Transverse colon (tissue), 4 donors: ENCODE results near the gene THADA. TPM values are rescaled to one million over a fixed set of nuclear protein-coding genes. Genes with fewer than 3 reads are reported as not detected.
A peak's percentile ranks its signal among the peaks of the same experiment; 100 is the strongest.

ENCODE experiments used
- DNase-seq: peaks from one replicate; pipeline ENCODE4 v3.0.0-alpha.2; 2019
- H3K27ac ChIP-seq, 4 donors: fragments of 200-600 bp; sonication (generic); 2 replicates each; pipeline ENCODE4 v1.5.1; 2016 to 2018; ENCODE audit warnings: inconsistent platforms in 4 of 4
- H3K27me3 ChIP-seq: fragments of 200-600 bp; sonication (generic); 2 replicates; pipeline ENCODE4 v1.5.1; 2017; ENCODE audit warnings: inconsistent platforms
- H3K36me3 ChIP-seq, 4 donors: fragments of 200-600 bp; sonication (generic); 2 replicates each; pipeline ENCODE4 v1.5.1; 2017 to 2019; ENCODE audit warnings: inconsistent platforms in 4 of 4
- H3K4me1 ChIP-seq, 4 donors: fragments of 200-600 bp; sonication (generic); 2 replicates each; pipeline ENCODE4 v1.5.1; 2017 to 2020; ENCODE audit warnings: inconsistent platforms in 4 of 4
- H3K4me3 ChIP-seq, 4 donors: fragments of 200-600 bp; sonication (generic); 1 replicate in 1 of 4; 2 replicates in 3 of 4; pipeline versions ENCODE4 v1.5.1 to v1.6.1; 2017 to 2019; ENCODE audit warnings: inconsistent platforms in 4 of 4
- H3K9me3 ChIP-seq, 2 donors: fragments of 200-600 bp; sonication (generic); 2 replicates each; pipeline ENCODE4 v1.5.1; 2017 to 2019; ENCODE audit warnings: inconsistent platforms in 2 of 2
- EP300 ChIP-seq: sonication (generic); formaldehyde crosslinking; IDR thresholded peaks from one replicate; pipeline ENCODE4 v1.6.1; 2017; ENCODE audit warnings: antibody characterized with exemption, low read depth
- POLR2A ChIP-seq: fragments of 450-650 bp; IDR thresholded peaks from one replicate; pipeline ENCODE4 v1.6.1; 2016; ENCODE audit warnings: antibody characterized with exemption, mild to moderate bottlenecking, moderate library complexity
- POLR2AphosphoS5 ChIP-seq, 3 donors: sonication (generic); formaldehyde crosslinking; IDR thresholded peaks; one replicate each; pipeline ENCODE4 v1.6.1; 2016; ENCODE audit warnings: antibody characterized with exemption in 3 of 3
- WGBS, 2 donors: methylation state at CpG; one replicate each; pipeline ENCODE4 v1.1.5; 2018; ENCODE audit warnings: low coverage in 1 of 2; 5-methylcytosine and 5-hydroxymethylcytosine counted together
- in situ Hi-C, 4 donors: fragments of 200-750 bp; cut with MboI; loops; one replicate each; pipeline versions ENCODE4 v1.15.0 to v1.15.1; 2017; ENCODE audit warnings: low sequenced_read_pairs in 3 of 4, low pct_ligation_motif_present in 1 of 4, low pct_unique_long_range_greater_than_20kb in 1 of 4
- intact Hi-C: fragments of 100-400 bp; cut with DNase I; formaldehyde crosslinking; loops from one replicate; pipeline ENCODE4 v1.15.1; 2023; ENCODE audit warnings: low total_unique reads
- total RNA-seq, 4 donors: library from RNA; depleted of rRNA; stranded (reverse); fragments of >200 nt; gene quantifications; one replicate each; pipeline ENCODE4 v1.1.0, GENCODE V29; 2016
- TF ChIP-seq, protein P1 (sequence below), 5 experiments: fragments of 200-600 bp in 3 of 5; fragments of 450-650 bp in 2 of 5; sonication (generic) in 3 of 5; IDR thresholded peaks; 1 replicate in 2 of 5; 2 replicates in 3 of 5; pipeline ENCODE4 v1.5.1; 2016 to 2017; ENCODE audit warnings: antibody characterized with exemption in 5 of 5, inconsistent platforms in 3 of 5, mild to moderate bottlenecking in 2 of 5, moderate library complexity in 1 of 5

The THADA gene
- total RNA-seq, 4 donors from 2014 or later = 21.7 to 78.6 (median 28.1) TPM

DNA sequence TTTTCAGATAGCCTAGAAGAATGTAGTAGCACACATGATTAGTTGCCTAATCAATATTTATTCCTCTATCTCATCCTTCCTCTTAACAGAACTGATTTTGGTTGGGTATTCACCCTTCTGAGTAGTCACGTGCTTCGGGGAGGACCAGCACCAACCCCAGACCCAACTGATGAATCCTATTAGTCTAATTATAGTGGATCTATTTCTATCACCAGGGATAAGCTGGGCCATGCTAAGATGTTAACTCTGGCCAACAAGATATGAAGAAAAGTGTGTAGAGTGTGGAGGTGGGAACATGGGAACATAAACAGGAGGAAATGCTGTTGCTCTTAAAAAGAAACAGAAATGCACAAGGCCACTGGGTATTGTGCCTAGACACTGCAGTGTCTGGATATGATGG is 119.9 kb downstream of the THADA start:
- no peak for DNase-seq
- Histone ChIP-seq H3K4me1 (peaks cover 0 to 8% (median 0%) of the 10 kb centered on the region in 4 donors), H3K36me3 (no peaks in the 10 kb centered on the region), H3K9me3 (no peaks in the 10 kb centered on the region), H3K27me3 (no peaks in the 10 kb centered on the region), H3K4me3 (no peak overlapping the region), H3K27ac (no peak overlapping the region)
- intact Hi-C loops = loop anchor here (10.0 kb wide), 1 partner anchor 81 kb away; no protein-coding TSS in a partner anchor
- TF ChIP-seq POLR2A = no peak
- TF ChIP-seq EP300 = no peak
- TF ChIP-seq POLR2AphosphoS5 (IDR thresholded peaks at IDR 0.05) = no peak
- WGBS, 2 donors = 91 to 100% methylated on average over 2 of the region's 2 CpGs
- in situ Hi-C loops = loop anchor here in 2 of 4 donors (25.0 kb wide), 3 partner anchors 364 to 639 kb away; no protein-coding TSS in a partner anchor

DNA sequence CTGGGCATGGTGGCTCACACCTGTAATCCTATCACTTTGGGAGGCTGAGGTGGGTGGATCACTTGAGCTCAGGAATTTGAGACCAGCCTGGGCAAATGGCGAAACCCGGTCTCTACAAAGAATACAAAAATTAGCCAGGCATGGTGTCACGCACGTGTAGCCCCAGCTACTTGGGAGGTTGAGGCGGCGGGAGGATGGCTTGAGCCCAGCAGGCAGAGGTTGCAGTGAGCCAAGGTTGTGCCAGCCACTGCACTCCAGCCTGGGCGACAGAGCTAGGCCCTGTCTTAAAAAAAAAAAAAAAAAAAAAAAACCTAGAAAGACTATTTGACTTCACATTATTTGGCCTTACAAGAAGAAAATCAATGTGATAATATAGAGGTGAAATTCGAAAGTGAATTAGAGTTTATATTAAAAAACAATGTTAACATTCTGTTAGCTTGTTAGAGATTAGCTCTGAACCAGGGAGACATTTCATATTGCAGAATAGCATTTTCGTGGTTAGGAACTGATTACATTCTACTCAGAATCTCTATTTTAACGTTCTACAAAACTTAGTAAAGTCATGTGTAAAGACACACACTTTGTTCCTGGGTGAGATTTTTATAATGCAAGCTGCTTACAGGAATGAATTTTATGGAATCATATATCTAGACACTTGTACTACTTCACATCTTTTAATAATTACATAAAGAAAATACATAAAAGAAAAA is 120.5 kb downstream of the THADA start:
- H3K4me3 ChIP-seq = no peak overlapping the region
- TF ChIP-seq POLR2AphosphoS5 (IDR thresholded peaks at IDR 0.05) (no peak), EP300 (no peak), POLR2A (no peak)
- TF ChIP-seq, protein P1, sequence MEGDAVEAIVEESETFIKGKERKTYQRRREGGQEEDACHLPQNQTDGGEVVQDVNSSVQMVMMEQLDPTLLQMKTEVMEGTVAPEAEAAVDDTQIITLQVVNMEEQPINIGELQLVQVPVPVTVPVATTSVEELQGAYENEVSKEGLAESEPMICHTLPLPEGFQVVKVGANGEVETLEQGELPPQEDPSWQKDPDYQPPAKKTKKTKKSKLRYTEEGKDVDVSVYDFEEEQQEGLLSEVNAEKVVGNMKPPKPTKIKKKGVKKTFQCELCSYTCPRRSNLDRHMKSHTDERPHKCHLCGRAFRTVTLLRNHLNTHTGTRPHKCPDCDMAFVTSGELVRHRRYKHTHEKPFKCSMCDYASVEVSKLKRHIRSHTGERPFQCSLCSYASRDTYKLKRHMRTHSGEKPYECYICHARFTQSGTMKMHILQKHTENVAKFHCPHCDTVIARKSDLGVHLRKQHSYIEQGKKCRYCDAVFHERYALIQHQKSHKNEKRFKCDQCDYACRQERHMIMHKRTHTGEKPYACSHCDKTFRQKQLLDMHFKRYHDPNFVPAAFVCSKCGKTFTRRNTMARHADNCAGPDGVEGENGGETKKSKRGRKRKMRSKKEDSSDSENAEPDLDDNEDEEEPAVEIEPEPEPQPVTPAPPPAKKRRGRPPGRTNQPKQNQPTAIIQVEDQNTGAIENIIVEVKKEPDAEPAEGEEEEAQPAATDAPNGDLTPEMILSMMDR (IDR thresholded peaks at IDR 0.05) = no peak
- in situ Hi-C loops (loop anchor here in 2 of 4 donors (25.0 kb wide), 3 partner anchors 363 to 638 kb away; no protein-coding TSS in a partner anchor), intact Hi-C loops (loop anchor here (10.0 kb wide), 1 partner anchor 80 kb away; no protein-coding TSS in a partner anchor)
- H3K9me3 ChIP-seq = no peaks in the 10 kb centered on the region
- peak overlapping the region in 1 of 4 donors; percentile 1 for H3K27ac ChIP-seq
- H3K27me3 ChIP-seq = no peaks in the 10 kb centered on the region
- H3K4me1 ChIP-seq = peaks cover 0 to 8% (median 0%) of the 10 kb centered on the region in 4 donors
- DNase-seq = no peak
- WGBS, 2 donors = 84 to 93% methylated on average over 5 to 10 of the region's 10 CpGs
- H3K36me3 ChIP-seq = no peaks in the 10 kb centered on the region

DNA sequence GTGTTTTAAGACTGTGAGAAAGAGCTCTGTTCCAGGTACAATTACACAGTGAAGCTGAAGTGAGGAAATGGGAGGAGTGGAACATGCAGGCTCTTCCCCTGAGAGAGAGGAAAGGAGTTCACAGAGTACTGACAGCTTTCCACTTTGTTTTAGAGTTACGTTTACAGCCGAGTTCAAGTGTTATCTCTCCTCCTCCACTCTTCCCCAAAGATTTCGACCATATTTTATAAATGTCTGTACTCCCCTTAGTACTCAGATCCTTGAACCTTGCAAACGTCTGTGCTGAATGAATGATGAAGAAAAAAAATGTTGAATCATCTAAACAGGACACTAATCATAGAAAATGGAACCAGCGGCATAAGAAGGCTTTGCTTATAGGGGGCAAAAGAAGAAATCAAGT is 121.6 kb downstream of the THADA start:
- intact Hi-C loops = loop anchor here (10.0 kb wide), 1 partner anchor 79 kb away; no protein-coding TSS in a partner anchor
- Histone ChIP-seq H3K4me1 (peaks cover 0 to 16% (median 5%) of the 10 kb centered on the region in 4 donors), H3K27ac (no peak overlapping the region)

DNA sequence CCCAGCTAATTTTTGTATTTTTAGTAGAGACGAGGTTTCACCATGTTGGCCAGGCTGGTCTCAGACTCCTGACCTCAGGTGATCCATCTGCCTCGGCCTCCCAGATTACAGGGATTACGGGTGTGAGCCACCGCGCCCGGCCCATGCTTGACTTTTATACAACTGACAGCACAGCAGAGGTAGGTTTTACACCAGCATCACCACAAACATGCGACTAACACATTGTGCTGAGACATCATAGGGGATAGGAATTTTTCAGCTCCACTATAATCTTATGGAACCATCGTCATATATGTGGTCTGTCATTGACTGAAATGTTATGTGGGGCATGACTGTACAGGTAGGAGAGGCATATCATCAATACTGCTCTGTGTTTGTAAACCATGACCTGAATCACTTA is 122.1 kb downstream of the THADA start:
- DNase-seq = no peak
- intact Hi-C loops = loop anchor here (10.0 kb wide), 1 partner anchor 79 kb away; no protein-coding TSS in a partner anchor
- in situ Hi-C loops = no loop called here
- H3K27me3 ChIP-seq = no peaks in the 10 kb centered on the region
- no peak overlapping the region for H3K4me3 ChIP-seq
- no peaks in the 10 kb centered on the region for H3K9me3 ChIP-seq
- WGBS, 2 donors = 98% methylated on average over 8 of the region's 8 CpGs; no CpG with 5 or more reads in 1 of the 2 donors
- peaks cover 0 to 21% (median 7%) of the 10 kb centered on the region in 4 donors for H3K4me1 ChIP-seq
- no peaks in the 10 kb centered on the region for H3K36me3 ChIP-seq
- H3K27ac ChIP-seq = no peak overlapping the region
- TF ChIP-seq POLR2A = no peak
- no peak for TF ChIP-seq EP300
- no peak for TF ChIP-seq POLR2AphosphoS5 (IDR thresholded peaks at IDR 0.05)
- TF ChIP-seq, protein P1 (IDR thresholded peaks at IDR 0.05) = no peak

More for the DNA sequence above, 121.6 kb downstream of the THADA start:
- TF ChIP-seq POLR2AphosphoS5 (IDR thresholded peaks at IDR 0.05) (no peak), POLR2A (no peak)
- TF ChIP-seq, protein P1 (IDR thresholded peaks at IDR 0.05) = no peak
- Histone ChIP-seq H3K36me3 (no peaks in the 10 kb centered on the region), H3K4me3 (no peak overlapping the region), H3K9me3 (no peaks in the 10 kb centered on the region), H3K27me3 (no peaks in the 10 kb centered on the region)
- no peak for DNase-seq
- in situ Hi-C loops = no loop called here
- 74 to 89% methylated on average over 5 of the region's 5 CpGs for WGBS, 2 donors
